ENCODE measurements around the gene OXGR1. TPM values are rescaled to one million over a fixed set of nuclear protein-coding genes. Genes with fewer than 3 reads are reported as not detected.

Gene OXGR1
- total and polyA plus RNA-seq, 2 of the 4 experiments (the other 2 are of a cell fraction) = not detected

DNA sequence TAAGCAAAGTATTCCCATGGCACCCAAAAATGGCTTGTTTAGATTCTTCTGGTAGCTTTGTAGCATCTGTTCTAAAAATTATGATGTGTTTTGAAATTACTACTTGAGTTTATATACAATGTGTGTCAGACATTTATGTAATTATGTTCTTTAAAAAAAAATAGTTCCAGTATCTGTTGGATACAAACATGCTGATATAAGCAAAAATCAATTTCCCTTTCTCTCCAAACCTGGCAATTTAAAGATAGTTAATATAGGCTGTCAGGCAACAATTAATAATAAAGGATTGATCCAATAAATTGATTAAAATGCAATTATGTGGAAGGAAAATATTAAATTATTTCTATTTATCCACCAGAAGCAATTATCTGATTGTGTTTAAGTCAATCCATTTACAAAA is 41.7 kb downstream of the OXGR1 start:
- no peak overlapping the region for H4K8ac ChIP-seq (ENCODE audit: low read depth in 2 of 2, low read length in 2 of 2)
- DNase-seq (no peak), ATAC-seq (ENCODE audit: low read depth) (no peak)
- H2BK15ac ChIP-seq (ENCODE audit: low read depth, low read length) = no peak overlapping the region
- no peak overlapping the region for H2AK5ac ChIP-seq (ENCODE audit: low read depth, low read length)
- no peak overlapping the region for H3K4me2 ChIP-seq (ENCODE audit: low read depth, low read length)
- no peak overlapping the region for H3K4me3 ChIP-seq (ENCODE audit: insufficient read depth, low read depth, low read length)
- no peaks in the 10 kb centered on the region for H3K9me1 ChIP-seq (ENCODE audit: insufficient read depth, low read length)
- H3K56ac ChIP-seq (ENCODE audit: extremely low read depth, insufficient read depth, low read length) = no peak overlapping the region
- no peaks in the 10 kb centered on the region for H3K79me1 ChIP-seq (ENCODE audit: low read depth in 1 of 2, low read length in 2 of 2)
- intact Hi-C loops (cut with micrococcal nuclease) = no loop called here
- H3K9ac ChIP-seq (ENCODE audit: low read depth, low read length) = no peak overlapping the region
- dilution Hi-C loops (cut with HindIII; ENCODE audit: low sequenced_read_pairs, unreplicated experiment) = no loop called here
- no peak overlapping the region for H3K27ac ChIP-seq (ENCODE audit: insufficient read depth, low read length)
- H3K36me3 ChIP-seq (ENCODE audit: control insufficient read depth, insufficient read depth, low read length) = no peaks in the 10 kb centered on the region
- H2BK5ac ChIP-seq (ENCODE audit: low read depth, low read length, poor library complexity, severe bottlenecking) = no peak overlapping the region
- no peak overlapping the region for H4K91ac ChIP-seq (ENCODE audit: insufficient read depth, low read depth, low read length)
- H4K5ac ChIP-seq (ENCODE audit: low read depth, low read length) = no peak overlapping the region
- no peak overlapping the region for H2AFZ ChIP-seq (replicated peaks; ENCODE audit: low read length, poor library complexity)
- TF ChIP-seq, protein P1, sequence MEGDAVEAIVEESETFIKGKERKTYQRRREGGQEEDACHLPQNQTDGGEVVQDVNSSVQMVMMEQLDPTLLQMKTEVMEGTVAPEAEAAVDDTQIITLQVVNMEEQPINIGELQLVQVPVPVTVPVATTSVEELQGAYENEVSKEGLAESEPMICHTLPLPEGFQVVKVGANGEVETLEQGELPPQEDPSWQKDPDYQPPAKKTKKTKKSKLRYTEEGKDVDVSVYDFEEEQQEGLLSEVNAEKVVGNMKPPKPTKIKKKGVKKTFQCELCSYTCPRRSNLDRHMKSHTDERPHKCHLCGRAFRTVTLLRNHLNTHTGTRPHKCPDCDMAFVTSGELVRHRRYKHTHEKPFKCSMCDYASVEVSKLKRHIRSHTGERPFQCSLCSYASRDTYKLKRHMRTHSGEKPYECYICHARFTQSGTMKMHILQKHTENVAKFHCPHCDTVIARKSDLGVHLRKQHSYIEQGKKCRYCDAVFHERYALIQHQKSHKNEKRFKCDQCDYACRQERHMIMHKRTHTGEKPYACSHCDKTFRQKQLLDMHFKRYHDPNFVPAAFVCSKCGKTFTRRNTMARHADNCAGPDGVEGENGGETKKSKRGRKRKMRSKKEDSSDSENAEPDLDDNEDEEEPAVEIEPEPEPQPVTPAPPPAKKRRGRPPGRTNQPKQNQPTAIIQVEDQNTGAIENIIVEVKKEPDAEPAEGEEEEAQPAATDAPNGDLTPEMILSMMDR (conservative IDR thresholded peaks at IDR 0.05; ENCODE audit: low read depth, low read length) = no peak
- TF ChIP-seq MAFK (IDR thresholded peaks at IDR 0.05; ENCODE audit: low read depth, low read length) (peak; percentile 89), MXI1 (IDR thresholded peaks at IDR 0.05; ENCODE audit: borderline replicate concordance, low read depth, low read length) (no peak), POLR2A (IDR thresholded peaks at IDR 0.05; ENCODE audit: low read depth, low read length) (no peak)
- no peaks in the 10 kb centered on the region for H3K27me3 ChIP-seq (ENCODE audit: control insufficient read depth, insufficient read depth, low read length)
- no peak overlapping the region for H2BK20ac ChIP-seq (ENCODE audit: low read depth, low read length)
- H3K14ac ChIP-seq (replicated peaks; ENCODE audit: low read depth, low read length) = no peak overlapping the region
- in situ Hi-C loops (cut with MboI; ENCODE audit: low sequenced_read_pairs) = no loop called here
- no peaks in the 10 kb centered on the region for H3K9me3 ChIP-seq (ENCODE audit: control insufficient read depth, insufficient read depth, low read length)
- no peak overlapping the region for H3K4ac ChIP-seq (ENCODE audit: low read depth, low read length)
- no peak overlapping the region for H3K23ac ChIP-seq (ENCODE audit: low read depth, low read length)
- no peaks in the 10 kb centered on the region for H4K20me1 ChIP-seq (ENCODE audit: insufficient read depth, low read length)
- CTCF ChIA-PET = no interaction called here
- no peaks in the 10 kb centered on the region for H3K4me1 ChIP-seq (ENCODE audit: control insufficient read depth, insufficient read depth, low read length)
- BruUV-seq (replicated peaks) = no TSS peak
- no peak overlapping the region for H3K18ac ChIP-seq (ENCODE audit: low read depth, low read length)
- H2BK120ac ChIP-seq (ENCODE audit: low read depth, low read length) = no peak overlapping the region
- POLR2A ChIA-PET (ENCODE audit: unreplicated experiment) = no interaction called here
- no peak overlapping the region for H2AK9ac ChIP-seq (replicated peaks; ENCODE audit: low read depth, low read length, poor library complexity)
